HG03025 (cell line): ENCODE results near the gene ZCCHC12.
"Not testable (repeated sequence)": the region's sequence is repeated elsewhere in the genome, so short reads cannot be mapped to it uniquely, and the experiment has no call there.

Experiments
- ATAC-seq: cut with Tn5 transposase; IDR thresholded peaks from one replicate; pipeline ENCODE4 v1.9.1; 2021; ENCODE audit warnings: mild to moderate bottlenecking, moderate library complexity; ENCODE audit not compliant: unreplicated experiment, low FRiP score

Gene ZCCHC12

DNA sequence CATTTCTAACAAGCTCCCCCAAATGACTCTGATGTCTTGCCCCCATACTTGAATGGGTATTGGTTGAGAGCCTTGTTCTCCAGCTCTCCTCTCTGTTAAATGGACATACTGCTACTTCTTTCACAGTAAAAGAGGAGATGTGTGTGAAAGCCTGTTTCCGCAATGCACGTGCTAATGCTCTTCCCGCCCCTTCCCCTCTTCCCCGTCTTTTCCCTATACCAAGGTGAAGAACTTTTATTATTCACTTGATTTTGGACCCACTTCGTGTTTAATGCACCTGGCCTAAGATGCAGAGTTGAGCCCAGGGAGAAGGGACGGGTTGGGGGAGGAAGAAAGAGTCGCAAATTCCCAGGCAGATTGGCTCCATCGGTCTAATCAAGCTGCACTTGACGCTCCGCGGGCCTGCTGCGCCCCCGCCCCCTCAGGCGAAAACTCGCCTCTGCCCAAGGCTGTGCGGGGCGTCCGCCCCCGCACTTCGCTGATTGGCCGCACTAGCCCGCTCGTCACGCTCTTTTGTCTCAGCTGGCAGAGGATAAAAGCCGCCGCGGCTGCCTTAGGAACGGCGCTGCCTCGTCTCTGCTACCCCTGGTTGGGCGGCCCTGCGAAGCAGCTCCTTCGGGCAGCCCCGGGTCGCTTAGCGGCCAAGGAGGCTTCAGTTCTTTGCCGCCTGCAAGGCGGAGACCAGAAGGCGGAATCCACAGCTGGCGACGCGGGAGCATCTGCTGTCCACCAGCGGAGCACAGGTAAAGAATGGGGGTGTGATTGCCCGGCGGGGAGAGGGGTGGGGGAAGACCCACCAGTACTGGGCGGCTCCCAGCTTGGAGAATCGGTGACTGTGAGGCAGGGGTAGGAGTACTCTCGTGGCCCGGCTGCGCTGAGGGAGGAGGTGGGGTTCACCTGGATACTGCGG is at the start of gene ZCCHC12:
Gene ZCCHC12 (plus strand): TSS at position 562 of the 910 bp plus-strand sequence. CDS start 1,421 bp downstream, outside the sequence.
- ATAC-seq, result no peak

GRCh38 chrX:118779581-118779980 is 44.0 kb upstream of the ZCCHC12 start:
- ATAC-seq, result no peak

- no peak for ATAC-seq
These were observed 43.1 kb upstream of the ZCCHC12 start for GRCh38 chrX:118780509-118780908.

GRCh38 chrX:118780911-118781310 is 42.7 kb upstream of the ZCCHC12 start:
- no peak for ATAC-seq

- no peak for ATAC-seq
These were observed 27.9 kb upstream of the ZCCHC12 start for GRCh38 chrX:118795528-118796280.

GRCh38 chrX:118802857-118803256 is 20.8 kb upstream of the ZCCHC12 start:
- ATAC-seq, result no peak

GRCh38 chrX:118807151-118808017 is 16.2 kb upstream of the ZCCHC12 start:
- no peak for ATAC-seq

DNA sequence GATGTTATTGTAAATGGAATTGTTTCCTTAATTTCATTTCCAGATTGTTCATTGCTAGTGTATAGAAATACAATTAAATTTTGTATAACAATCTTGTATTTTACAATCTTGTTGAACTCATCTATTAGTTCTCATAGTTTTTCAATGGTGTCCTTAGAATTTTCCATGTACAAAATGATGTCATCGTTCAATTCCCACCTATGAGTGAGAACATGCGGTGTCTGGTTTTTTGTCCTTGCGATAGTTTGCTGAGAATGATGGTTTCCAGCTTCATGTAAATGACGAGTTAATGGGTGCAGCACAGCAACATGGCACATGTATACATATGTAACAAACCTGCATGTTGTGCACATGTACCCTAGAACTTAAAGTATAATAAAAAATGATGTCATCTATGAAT is 6.4 kb upstream of the ZCCHC12 start:
- not testable (repeated sequence) for ATAC-seq

DNA sequence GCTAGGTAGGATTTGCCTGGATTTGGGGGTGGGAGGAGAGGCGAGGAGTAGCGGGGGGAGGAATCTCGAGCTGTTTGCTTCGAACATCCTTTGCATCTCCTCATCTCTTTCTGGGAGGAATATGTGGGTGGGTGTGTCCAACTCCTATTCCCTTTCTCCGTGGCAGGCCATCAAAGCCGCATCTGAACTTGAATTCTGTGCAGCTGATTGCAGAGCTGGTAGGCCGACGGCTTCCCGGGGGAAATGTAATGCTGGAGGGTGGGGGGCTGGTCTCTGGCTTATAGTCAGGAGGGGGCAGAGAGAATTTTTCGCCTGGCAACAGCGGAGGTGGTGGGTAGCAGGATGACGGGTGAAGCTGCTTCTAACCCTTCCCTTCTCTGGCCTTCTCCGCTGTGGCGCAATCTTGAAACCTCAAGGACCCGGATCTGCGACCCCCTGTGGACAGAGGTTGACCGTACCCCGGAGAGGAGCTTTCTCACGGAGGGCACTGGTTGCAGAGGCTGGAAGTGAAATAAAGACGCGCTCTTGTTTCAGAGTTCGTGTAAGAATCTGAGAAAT is 628 bp downstream of the ZCCHC12 start:
- no peak for ATAC-seq

- no peak for ATAC-seq
These were observed 1.6 kb downstream of the ZCCHC12 start for GRCh38 chrX:118825227-118825626.

DNA sequence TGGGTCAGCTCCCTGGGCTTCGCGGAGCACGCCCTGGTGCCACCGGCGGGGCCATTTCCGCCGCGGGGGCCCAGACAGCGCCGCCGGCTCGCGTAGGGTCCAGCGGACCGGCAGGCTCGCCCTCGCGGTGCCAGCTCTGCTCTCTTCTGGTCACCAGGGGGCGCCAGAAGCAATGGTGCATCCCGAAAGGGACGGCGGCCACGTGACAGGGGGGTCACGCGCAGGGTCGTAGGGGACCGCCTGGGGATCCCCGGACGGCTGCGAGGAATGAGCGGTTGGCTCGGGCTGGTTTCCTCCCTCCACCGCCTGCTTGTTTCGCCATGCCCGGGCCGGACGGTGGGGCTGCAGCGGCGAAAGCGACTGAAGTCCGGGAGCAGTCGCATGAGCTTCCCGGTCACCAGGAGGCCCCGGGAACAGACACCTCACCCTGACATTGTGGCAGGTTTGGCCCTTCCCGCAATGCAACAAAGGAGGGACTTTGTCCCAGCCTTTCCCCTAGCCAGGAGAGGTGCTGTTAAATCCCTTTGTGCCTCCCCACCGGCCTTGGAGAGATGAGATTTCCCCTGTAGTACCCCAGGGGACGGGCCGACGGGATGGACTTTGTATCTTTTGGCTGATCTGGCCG is 15.8 kb downstream of the ZCCHC12 start:
- no peak for ATAC-seq

DNA sequence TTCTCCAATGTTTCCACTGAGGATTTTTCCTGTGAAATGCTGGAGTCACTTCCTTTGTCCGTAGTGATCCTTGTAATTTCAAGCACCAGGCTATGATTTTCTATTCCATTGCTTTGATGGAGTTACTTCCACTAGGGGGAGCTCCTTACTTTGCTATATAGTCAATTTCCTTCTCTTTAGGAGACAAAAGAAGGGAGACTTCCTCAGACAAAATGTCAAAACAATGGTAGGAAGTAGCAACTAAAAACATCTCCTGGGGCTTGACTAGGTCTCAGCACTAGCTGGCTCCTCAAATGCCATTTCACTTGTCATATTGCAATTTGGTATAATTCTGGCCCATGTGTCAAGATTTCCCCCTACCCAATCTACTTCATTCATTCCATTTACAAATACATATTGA is 24.1 kb downstream of the ZCCHC12 start:
- ATAC-seq, result no peak

GRCh38 chrX:118853596-118853995 is 30.0 kb downstream of the ZCCHC12 start:
- ATAC-seq, result no peak

DNA sequence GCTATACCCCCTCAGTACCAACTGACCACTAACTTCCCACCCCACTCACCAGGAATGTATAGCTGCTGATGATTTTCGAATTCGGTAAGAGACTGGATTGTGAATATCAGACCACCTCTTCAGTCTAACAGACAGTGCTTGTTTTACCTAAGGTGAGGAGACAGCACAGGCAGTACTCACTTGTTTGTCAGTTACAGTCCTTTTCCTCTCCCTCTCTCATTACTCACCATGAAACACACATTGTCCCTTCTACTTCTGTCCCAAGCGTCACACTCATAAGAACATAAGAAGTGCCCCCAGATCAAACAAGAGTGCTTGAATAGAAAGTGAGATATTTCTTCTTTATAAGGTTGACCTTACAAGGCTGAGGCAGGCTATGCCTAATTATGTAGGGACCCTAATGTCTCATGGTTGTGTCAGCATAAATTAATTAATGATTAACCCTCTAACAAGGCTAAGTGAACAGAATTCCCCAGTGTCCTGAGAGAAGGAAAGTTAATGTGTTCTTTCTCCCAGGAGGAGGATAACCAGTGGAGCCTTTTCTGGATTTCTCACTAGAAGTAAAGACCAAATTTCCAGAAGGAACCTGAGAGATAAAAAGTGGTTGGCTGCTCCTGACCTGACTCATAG is 32.2 kb downstream of the ZCCHC12 start:
- no peak for ATAC-seq

DNA sequence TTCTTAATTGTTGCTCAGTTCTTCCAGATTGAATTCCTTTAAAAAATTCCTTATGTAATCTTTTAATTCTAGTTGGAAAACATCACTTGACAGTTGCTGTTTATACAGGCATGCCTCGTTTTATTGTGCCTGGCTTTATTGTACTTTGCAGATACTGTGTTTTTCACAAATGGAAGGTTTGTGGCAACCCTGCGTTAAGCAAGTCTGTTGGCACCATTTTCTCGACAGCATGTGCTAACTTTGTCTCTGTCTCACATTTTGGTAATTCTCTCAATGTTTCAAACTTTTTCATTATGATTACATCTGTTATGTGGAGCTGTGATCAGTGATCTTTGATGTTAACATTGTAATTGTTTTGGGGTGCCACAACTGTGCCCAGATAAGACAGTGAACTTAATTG is 33.4 kb downstream of the ZCCHC12 start:
- no peak for ATAC-seq

DNA sequence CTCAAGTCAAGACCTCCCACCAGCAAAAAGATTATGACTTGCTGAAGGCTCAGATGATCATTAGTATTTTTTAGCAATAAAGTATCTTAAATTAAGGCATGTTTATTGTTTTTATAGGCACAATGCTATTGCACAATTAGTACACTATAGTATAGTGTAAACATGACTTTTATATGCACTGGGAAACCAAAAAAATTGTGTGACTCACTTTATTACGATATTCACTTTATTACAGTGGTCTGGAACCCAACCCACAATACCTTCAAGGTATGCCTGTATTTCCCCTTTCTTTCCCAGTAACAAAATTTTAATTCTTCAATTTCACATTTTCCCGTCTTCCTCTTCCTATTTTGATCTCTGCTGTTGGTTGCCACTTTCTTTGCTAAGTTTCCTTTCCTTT is 37.7 kb downstream of the ZCCHC12 start:
- no peak for ATAC-seq

GRCh38 chrX:118862091-118862490 is 38.5 kb downstream of the ZCCHC12 start:
- no peak for ATAC-seq

DNA sequence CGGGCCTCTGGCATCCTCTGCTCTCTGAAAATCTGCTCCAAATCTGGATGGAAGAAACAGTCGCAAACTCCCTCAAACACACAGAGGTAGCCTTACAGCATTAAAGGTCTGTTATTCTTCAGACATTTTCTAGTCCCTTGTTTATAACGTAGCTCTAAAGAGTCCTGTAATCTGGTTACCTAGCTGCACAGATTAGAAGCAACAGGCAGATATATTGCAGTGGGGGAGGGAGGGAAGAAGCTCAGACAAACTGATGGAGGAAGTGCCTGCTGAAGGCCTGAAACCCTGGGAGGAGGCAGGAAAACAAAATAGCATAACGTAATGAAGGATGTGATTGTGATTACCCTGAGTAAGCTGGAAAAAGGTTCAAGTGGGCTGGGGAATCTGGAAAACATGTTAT is 39.4 kb downstream of the ZCCHC12 start:
- no peak for ATAC-seq

- ATAC-seq, result no peak
These were observed 40.5 kb downstream of the ZCCHC12 start for GRCh38 chrX:118864063-118864635.
